Stimulated activated CD4-positive, alpha-beta T cell treated with anti-CD3 and anti-CD28 coated beads, TNF-alpha, amount 100 ng/mL, for 4 hours (primary cell): Measurements from ENCODE around the gene CYP4F11.
"Not testable (repeated sequence)": the region's sequence is repeated elsewhere in the genome, so short reads cannot be mapped to it uniquely, and the experiment has no call there.

Experiments
- DNase-seq, 3 experiments: peaks; one replicate each; pipeline ENCODE4 v3.0.0-alpha.2; 2020; ENCODE audit warnings: low read depth in 3 of 3

The CYP4F11 gene

GRCh38 chr19:15934332-15935078 is at the start of gene CYP4F11:
Gene CYP4F11 (minus strand): TSS chr19:15934529. CDS start chr19:15934408, 121 bp downstream.
- no peak for DNase-seq

GRCh38 chr19:15979293-15979692 is 45.0 kb upstream of the CYP4F11 start:
- DNase-seq = no peak

GRCh38 chr19:15977690-15978089 is 43.4 kb upstream of the CYP4F11 start:
- DNase-seq = no peak

- no peak for DNase-seq
Observed at GRCh38 chr19:15976836-15977689, 42.7 kb upstream of the CYP4F11 start.

- DNase-seq = no peak
Observed at GRCh38 chr19:15974856-15975255, 40.5 kb upstream of the CYP4F11 start.

GRCh38 chr19:15972043-15972442 is 37.7 kb upstream of the CYP4F11 start:
- DNase-seq = not testable (repeated sequence)

GRCh38 chr19:15971224-15971780 is 37.0 kb upstream of the CYP4F11 start:
- no peak for DNase-seq

GRCh38 chr19:15964231-15964630 is 29.9 kb upstream of the CYP4F11 start:
- DNase-seq = no peak

GRCh38 chr19:15962319-15962718 is 28.0 kb upstream of the CYP4F11 start:
- DNase-seq = no peak

- no peak for DNase-seq
Observed at GRCh38 chr19:15954820-15955219, 20.5 kb upstream of the CYP4F11 start.

GRCh38 chr19:15948223-15949058 is 14.1 kb upstream of the CYP4F11 start, which contains the start of gene OR10H4:
Gene OR10H4 (plus strand): TSS chr19:15949008. CDS start chr19:15949008, 0 bp downstream.
- no peak for DNase-seq

GRCh38 chr19:15945301-15945700 is 11.0 kb upstream of the CYP4F11 start:
- DNase-seq = no peak

- no peak for DNase-seq
Observed at GRCh38 chr19:15944401-15944800, 10.1 kb upstream of the CYP4F11 start.

GRCh38 chr19:15937771-15938170 is 3.4 kb upstream of the CYP4F11 start:
- no peak for DNase-seq

GRCh38 chr19:15936950-15937349 is 2.6 kb upstream of the CYP4F11 start:
- DNase-seq = no peak

- DNase-seq = no peak
Observed at GRCh38 chr19:15936173-15936572, 1.8 kb upstream of the CYP4F11 start.

GRCh38 chr19:15935167-15935702 is 906 bp upstream of the CYP4F11 start:
- DNase-seq = no peak

GRCh38 chr19:15933761-15934331 is 483 bp downstream of the CYP4F11 start:
- DNase-seq = not testable (repeated sequence)

GRCh38 chr19:15928321-15928720 is 6.0 kb downstream of the CYP4F11 start:
- DNase-seq = no peak

- no peak for DNase-seq
Observed at GRCh38 chr19:15926484-15926883, 7.8 kb downstream of the CYP4F11 start.

- no peak for DNase-seq
Observed at GRCh38 chr19:15923702-15924101, 10.6 kb downstream of the CYP4F11 start.
